ENCODE measurements around the gene VWCE. TPM values are rescaled to one million over a fixed set of nuclear protein-coding genes. Genes with fewer than 3 reads are reported as not detected.

VWCE gene
- total and polyA plus RNA-seq, 2 donors = 2.4 to 11.5 TPM

DNA sequence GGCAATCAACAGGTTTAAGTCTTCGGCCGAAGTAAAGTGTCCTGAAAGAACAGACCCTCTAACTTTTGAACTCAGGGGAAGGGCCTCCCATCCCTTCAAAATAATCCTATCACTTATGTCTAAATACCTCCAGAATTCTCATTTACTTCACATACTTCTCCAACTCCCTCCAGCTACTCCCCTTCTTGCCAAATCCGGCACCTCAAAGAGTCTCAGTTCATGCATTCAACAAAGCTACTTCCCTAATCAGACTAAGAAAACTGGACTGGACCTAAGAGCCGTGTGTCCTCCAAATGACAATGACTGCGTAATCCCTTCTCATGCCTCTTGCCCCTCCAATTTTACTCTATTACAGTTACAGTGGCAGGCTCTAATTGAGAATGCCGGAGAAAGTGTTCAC lies 36.5 kb upstream of the VWCE start:
- peak overlapping the region; percentile 80 to 84 for H3K4me3 ChIP-seq (ENCODE audit: low read length in 2 of 2)
- peaks cover 29 to 46% of the 10 kb centered on the region in 2 donors for H3K36me3 ChIP-seq (ENCODE audit: control insufficient read depth in 2 of 2, insufficient read depth in 2 of 2, low read length in 1 of 2)
- H3K27ac ChIP-seq (ENCODE audit: low read depth in 1 of 2, low read length in 1 of 2) = no peak overlapping the region
- no peaks in the 10 kb centered on the region for H3K27me3 ChIP-seq (ENCODE audit: control insufficient read depth in 2 of 2, insufficient read depth in 1 of 2, low read length in 1 of 2)
- H3K9me3 ChIP-seq (ENCODE audit: control insufficient read depth in 2 of 2, insufficient read depth in 1 of 2, low read length in 1 of 2) = no peaks in the 10 kb centered on the region
- WGBS = 89% methylated on average over 6 of the region's 6 CpGs
- H3K4me1 ChIP-seq (ENCODE audit: control insufficient read depth in 2 of 2, insufficient read depth in 2 of 2, low read length in 2 of 2) = peaks cover 13 to 41% of the 10 kb centered on the region in 2 donors
- DNase-seq (ENCODE audit: low read depth in 6 of 9, low spot score in 9 of 9) = no peak

DNA sequence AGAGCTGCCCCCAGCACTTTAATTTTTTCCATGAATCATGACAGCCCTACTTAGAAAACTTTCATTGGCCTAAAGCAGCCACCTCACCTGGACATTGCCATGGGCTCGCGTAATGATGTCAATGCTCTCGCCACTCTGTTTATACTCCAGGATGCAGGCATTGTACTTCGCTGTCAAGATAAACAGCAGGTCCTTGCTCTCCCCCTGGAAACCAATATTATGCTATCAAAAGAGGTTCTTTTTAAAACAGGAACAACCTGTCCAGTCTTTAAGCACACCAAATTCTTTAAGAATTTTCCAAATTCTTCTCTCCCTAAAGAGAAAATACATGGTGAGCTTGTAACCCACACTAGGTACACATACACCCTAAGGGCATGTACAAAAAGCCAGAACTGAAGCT lies 34.8 kb upstream of the VWCE start:
- Histone ChIP-seq H3K27ac (ENCODE audit: low read depth in 1 of 2, low read length in 1 of 2) (no peak overlapping the region), H3K36me3 (ENCODE audit: control insufficient read depth in 2 of 2, insufficient read depth in 2 of 2, low read length in 1 of 2) (peaks cover 45 to 63% of the 10 kb centered on the region in 2 donors), H3K4me3 (ENCODE audit: low read length in 2 of 2) (no peak overlapping the region), H3K27me3 (ENCODE audit: control insufficient read depth in 2 of 2, insufficient read depth in 1 of 2, low read length in 1 of 2) (no peaks in the 10 kb centered on the region), H3K9me3 (ENCODE audit: control insufficient read depth in 2 of 2, insufficient read depth in 1 of 2, low read length in 1 of 2) (no peaks in the 10 kb centered on the region), H3K4me1 (ENCODE audit: control insufficient read depth in 2 of 2, insufficient read depth in 2 of 2, low read length in 2 of 2) (peaks cover 10 to 28% of the 10 kb centered on the region in 2 donors)
- DNase-seq (ENCODE audit: low read depth in 6 of 9, low spot score in 9 of 9) = no peak
- WGBS = 98% methylated on average over 4 of the region's 4 CpGs

DNA sequence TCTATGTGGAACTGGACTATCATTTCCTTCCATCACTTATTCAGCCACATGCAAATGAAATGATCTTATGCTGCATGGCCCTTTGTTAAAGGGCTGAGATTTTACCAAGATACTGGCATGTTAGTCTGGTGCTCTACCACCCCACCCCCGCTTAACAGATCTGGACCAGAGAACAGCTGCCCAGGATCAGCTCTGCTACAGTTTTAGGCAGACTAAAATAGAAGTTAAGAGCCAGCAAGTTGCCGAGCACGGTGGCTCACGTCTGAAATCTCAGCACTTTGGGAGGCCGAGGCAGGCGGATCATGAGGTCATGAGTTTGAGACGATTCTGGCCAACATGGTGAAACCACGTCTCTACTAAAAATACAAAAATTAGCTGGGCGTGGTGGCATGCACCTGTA lies 33.2 kb upstream of the VWCE start:
- H3K36me3 ChIP-seq (ENCODE audit: control insufficient read depth in 2 of 2, insufficient read depth in 2 of 2, low read length in 1 of 2) = peaks cover 57 to 76% of the 10 kb centered on the region in 2 donors
- peaks cover 10 to 15% of the 10 kb centered on the region in 2 donors for H3K4me1 ChIP-seq (ENCODE audit: control insufficient read depth in 2 of 2, insufficient read depth in 2 of 2, low read length in 2 of 2)
- H3K27ac ChIP-seq (ENCODE audit: low read depth in 1 of 2, low read length in 1 of 2) = no peak overlapping the region
- H3K4me3 ChIP-seq (ENCODE audit: low read length in 2 of 2) = no peak overlapping the region
- H3K9me3 ChIP-seq (ENCODE audit: control insufficient read depth in 2 of 2, insufficient read depth in 1 of 2, low read length in 1 of 2) = no peaks in the 10 kb centered on the region
- no peak for DNase-seq (ENCODE audit: low read depth in 6 of 9, low spot score in 9 of 9)
- WGBS = 97% methylated on average over 9 of the region's 9 CpGs
- no peaks in the 10 kb centered on the region for H3K27me3 ChIP-seq (ENCODE audit: control insufficient read depth in 2 of 2, insufficient read depth in 1 of 2, low read length in 1 of 2)

DNA sequence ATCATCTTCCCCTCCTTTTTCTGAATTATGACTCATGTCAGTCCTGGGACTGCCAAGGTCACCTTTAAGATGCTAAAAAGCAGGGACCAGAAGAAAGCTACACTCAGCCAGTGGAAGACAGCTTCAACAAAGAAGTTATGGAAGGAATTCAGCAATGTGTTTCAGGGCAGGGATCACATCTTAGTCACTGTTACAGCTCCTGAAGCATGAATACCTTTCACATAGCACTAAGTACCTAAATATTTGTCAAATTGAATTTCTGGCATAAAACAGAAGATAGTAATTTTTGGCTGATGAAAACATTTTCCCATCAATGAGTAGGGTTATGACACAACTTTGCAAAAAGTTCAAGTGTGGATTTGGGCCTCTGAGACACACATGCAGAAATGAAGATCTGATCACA lies 32.6 kb upstream of the VWCE start:
- H3K4me1 ChIP-seq (ENCODE audit: control insufficient read depth in 2 of 2, insufficient read depth in 2 of 2, low read length in 2 of 2) = peaks cover 10 to 13% of the 10 kb centered on the region in 2 donors
- H3K27me3 ChIP-seq (ENCODE audit: control insufficient read depth in 2 of 2, insufficient read depth in 1 of 2, low read length in 1 of 2) = no peaks in the 10 kb centered on the region
- DNase-seq (ENCODE audit: low read depth in 6 of 9, low spot score in 9 of 9) = no peak
- peaks cover 64 to 83% of the 10 kb centered on the region in 2 donors for H3K36me3 ChIP-seq (ENCODE audit: control insufficient read depth in 2 of 2, insufficient read depth in 2 of 2, low read length in 1 of 2)
- no peaks in the 10 kb centered on the region for H3K9me3 ChIP-seq (ENCODE audit: control insufficient read depth in 2 of 2, insufficient read depth in 1 of 2, low read length in 1 of 2)
- no peak overlapping the region for H3K4me3 ChIP-seq (ENCODE audit: low read length in 2 of 2)
- no peak overlapping the region for H3K27ac ChIP-seq (ENCODE audit: low read depth in 1 of 2, low read length in 1 of 2)

DNA sequence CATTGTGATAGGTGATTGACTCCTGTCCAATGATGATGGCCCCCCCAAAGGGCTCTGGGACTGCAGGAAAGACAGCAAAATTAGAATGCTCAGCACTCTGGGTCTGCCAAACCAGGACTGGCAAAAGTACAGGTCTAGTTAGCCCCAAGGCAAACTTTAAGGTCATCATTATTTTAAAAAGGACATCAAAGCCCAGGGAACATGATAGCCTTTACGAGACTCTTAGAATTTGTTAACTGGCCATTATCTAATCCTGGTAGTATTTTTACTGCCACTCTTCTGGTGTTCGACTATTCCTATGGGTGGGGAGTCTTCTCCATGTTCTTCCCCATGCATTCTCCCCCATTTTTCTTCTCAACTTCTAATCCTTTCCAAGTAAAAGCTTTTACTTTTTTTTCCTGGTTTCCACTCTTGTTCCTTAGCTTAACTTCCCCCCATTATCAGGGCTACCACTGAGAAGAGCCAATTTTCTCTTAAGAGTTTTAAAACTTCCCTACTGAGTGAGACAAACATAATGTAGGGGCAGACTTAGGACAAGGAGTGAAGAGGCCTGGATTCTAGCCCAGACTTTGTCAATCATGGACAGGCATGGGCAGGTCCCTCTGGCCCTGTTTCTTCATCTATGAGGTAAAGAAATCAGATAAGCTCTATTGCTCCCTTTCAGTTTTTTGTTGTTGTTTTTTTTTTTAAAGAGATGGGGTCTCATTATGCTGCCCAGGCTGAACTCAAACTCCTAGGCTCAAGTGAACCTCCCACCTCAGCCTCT lies 30.7 kb upstream of the VWCE start:
- Histone ChIP-seq H3K36me3 (ENCODE audit: control insufficient read depth in 2 of 2, insufficient read depth in 2 of 2, low read length in 1 of 2) (peaks cover 81 to 91% of the 10 kb centered on the region in 2 donors), H3K27ac (ENCODE audit: low read depth in 1 of 2, low read length in 1 of 2) (no peak overlapping the region)

DNA sequence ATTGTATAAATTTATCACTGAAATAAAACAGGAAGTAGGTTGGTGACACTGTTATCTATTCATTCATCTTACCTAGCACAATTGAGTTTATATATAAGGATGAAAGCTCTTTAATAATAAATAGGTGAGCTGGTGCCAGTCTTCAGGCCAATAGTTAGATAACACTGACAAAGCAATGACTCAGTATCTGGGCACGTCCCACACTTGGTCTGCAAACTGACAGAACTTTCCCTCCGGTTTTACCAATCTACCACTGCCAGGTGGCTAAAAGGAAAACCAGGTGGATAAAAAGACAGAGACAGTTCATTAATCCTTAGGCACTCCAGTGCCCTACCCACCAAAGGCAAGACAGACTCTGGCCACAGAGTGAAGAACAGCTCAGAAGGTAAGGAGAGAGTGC lies 20.1 kb upstream of the VWCE start:
- 97% methylated on average over 2 of the region's 2 CpGs for WGBS
- no peak for DNase-seq (ENCODE audit: low read depth in 6 of 9, low spot score in 9 of 9)
- H3K36me3 ChIP-seq (ENCODE audit: control insufficient read depth in 2 of 2, insufficient read depth in 2 of 2, low read length in 1 of 2) = peaks cover 60 to 85% of the 10 kb centered on the region in 2 donors
- no peak overlapping the region for H3K4me3 ChIP-seq (ENCODE audit: low read length in 2 of 2)
- no peaks in the 10 kb centered on the region for H3K4me1 ChIP-seq (ENCODE audit: control insufficient read depth in 2 of 2, insufficient read depth in 2 of 2, low read length in 2 of 2)
- H3K27me3 ChIP-seq (ENCODE audit: control insufficient read depth in 2 of 2, insufficient read depth in 1 of 2, low read length in 1 of 2) = no peaks in the 10 kb centered on the region
- no peak overlapping the region for H3K27ac ChIP-seq (ENCODE audit: low read depth in 1 of 2, low read length in 1 of 2)
- H3K9me3 ChIP-seq (ENCODE audit: control insufficient read depth in 2 of 2, insufficient read depth in 1 of 2, low read length in 1 of 2) = peaks cover 0 to 2% of the 10 kb centered on the region in 2 donors

More for the DNA sequence above, 30.7 kb upstream of the VWCE start:
- Histone ChIP-seq H3K4me1 (ENCODE audit: control insufficient read depth in 2 of 2, insufficient read depth in 2 of 2, low read length in 2 of 2) (no peaks in the 10 kb centered on the region), H3K27me3 (ENCODE audit: control insufficient read depth in 2 of 2, insufficient read depth in 1 of 2, low read length in 1 of 2) (no peaks in the 10 kb centered on the region), H3K4me3 (ENCODE audit: low read length in 2 of 2) (no peak overlapping the region), H3K9me3 (ENCODE audit: control insufficient read depth in 2 of 2, insufficient read depth in 1 of 2, low read length in 1 of 2) (no peaks in the 10 kb centered on the region)
- peak in 1 of 9 donors; percentile 23 for DNase-seq (ENCODE audit: low read depth in 6 of 9, low spot score in 9 of 9)
- WGBS = 96% methylated on average over 2 of the region's 2 CpGs

DNA sequence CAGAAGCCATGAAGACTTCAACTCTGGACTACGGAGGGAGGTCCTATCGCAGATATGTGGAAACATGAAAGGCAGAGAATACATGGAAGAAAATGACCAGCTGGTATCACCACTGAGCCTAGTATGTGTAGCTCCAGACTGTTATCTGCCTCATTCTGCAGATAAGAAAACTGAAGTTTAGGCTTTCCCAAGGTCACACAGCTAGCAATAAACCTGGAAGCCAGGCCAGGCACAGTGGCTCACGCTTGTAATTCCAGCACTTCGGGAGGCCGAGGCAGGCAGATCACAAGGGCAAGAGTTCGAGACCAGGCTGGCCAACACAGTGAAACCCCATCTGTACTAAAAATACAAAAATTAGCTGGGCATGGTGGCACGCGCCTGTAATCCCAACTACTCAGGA lies 15.6 kb upstream of the VWCE start:
- no peak overlapping the region for H3K27ac ChIP-seq (ENCODE audit: low read depth in 1 of 2, low read length in 1 of 2)
- no peak overlapping the region for H3K4me3 ChIP-seq (ENCODE audit: low read length in 2 of 2)
- peaks cover 92 to 93% of the 10 kb centered on the region in 2 donors for H3K36me3 ChIP-seq (ENCODE audit: control insufficient read depth in 2 of 2, insufficient read depth in 2 of 2, low read length in 1 of 2)
- no peaks in the 10 kb centered on the region for H3K4me1 ChIP-seq (ENCODE audit: control insufficient read depth in 2 of 2, insufficient read depth in 2 of 2, low read length in 2 of 2)
- H3K27me3 ChIP-seq (ENCODE audit: control insufficient read depth in 2 of 2, insufficient read depth in 1 of 2, low read length in 1 of 2) = no peaks in the 10 kb centered on the region
- peaks cover 0 to 2% of the 10 kb centered on the region in 2 donors for H3K9me3 ChIP-seq (ENCODE audit: control insufficient read depth in 2 of 2, insufficient read depth in 1 of 2, low read length in 1 of 2)
- DNase-seq (ENCODE audit: low read depth in 6 of 9, low spot score in 9 of 9) = no peak
- WGBS = 97% methylated on average over 8 of the region's 8 CpGs

DNA sequence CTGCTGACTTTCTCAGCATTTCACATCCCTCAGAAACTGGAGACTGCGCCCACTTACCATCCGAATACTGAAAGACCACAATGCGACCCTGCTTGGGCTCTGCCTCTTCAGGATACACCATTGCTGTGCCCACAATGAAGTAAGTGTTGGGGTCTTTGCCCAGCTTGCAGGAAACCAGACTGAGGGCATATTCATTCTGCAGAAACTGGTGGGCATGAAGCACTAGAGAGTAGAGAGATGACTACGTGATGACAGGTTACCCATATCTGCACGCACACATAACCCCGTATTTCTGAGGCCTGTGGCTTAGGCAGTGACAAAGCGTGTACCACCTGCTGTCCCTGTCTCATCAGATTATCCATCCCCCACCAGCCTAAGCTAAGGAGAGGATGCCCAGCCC lies 14.6 kb upstream of the VWCE start:
- DNase-seq (ENCODE audit: low read depth in 6 of 9, low spot score in 9 of 9) = no peak
- WGBS = 98% methylated on average over 7 of the region's 7 CpGs
- peaks cover 0 to 2% of the 10 kb centered on the region in 2 donors for H3K9me3 ChIP-seq (ENCODE audit: control insufficient read depth in 2 of 2, insufficient read depth in 1 of 2, low read length in 1 of 2)

DNA sequence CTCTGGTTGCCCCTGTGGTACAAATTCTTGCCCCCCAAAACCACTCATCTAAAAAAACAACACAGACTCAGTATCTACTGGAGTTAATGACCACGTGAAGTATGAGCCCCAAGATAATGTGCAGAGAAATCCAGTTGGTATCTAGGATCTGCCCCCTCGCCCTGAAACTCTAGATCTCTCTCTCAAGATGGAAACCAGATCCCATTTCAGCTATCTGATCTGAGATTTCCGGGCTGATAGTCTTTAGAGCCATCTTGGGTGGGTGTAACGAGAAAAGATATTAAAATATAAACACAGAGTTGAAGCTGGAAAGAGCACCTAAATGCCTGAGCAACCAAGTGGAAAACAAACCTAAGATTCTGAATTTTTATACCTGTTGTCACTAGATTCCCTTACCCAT lies 14.0 kb upstream of the VWCE start:
- 95% methylated on average over 4 of the region's 4 CpGs for WGBS
- peaks cover 90 to 95% of the 10 kb centered on the region in 2 donors for H3K36me3 ChIP-seq (ENCODE audit: control insufficient read depth in 2 of 2, insufficient read depth in 2 of 2, low read length in 1 of 2)
- DNase-seq (ENCODE audit: low read depth in 6 of 9, low spot score in 9 of 9) = no peak
- H3K27ac ChIP-seq (ENCODE audit: low read depth in 1 of 2, low read length in 1 of 2) = no peak overlapping the region
- H3K27me3 ChIP-seq (ENCODE audit: control insufficient read depth in 2 of 2, insufficient read depth in 1 of 2, low read length in 1 of 2) = no peaks in the 10 kb centered on the region
- no peaks in the 10 kb centered on the region for H3K4me1 ChIP-seq (ENCODE audit: control insufficient read depth in 2 of 2, insufficient read depth in 2 of 2, low read length in 2 of 2)
- no peak overlapping the region for H3K4me3 ChIP-seq (ENCODE audit: low read length in 2 of 2)
- peaks cover 0 to 2% of the 10 kb centered on the region in 2 donors for H3K9me3 ChIP-seq (ENCODE audit: control insufficient read depth in 2 of 2, insufficient read depth in 1 of 2, low read length in 1 of 2)

More for the DNA sequence above, 14.6 kb upstream of the VWCE start:
- Histone ChIP-seq H3K27me3 (ENCODE audit: control insufficient read depth in 2 of 2, insufficient read depth in 1 of 2, low read length in 1 of 2) (no peaks in the 10 kb centered on the region), H3K4me3 (ENCODE audit: low read length in 2 of 2) (no peak overlapping the region), H3K36me3 (ENCODE audit: control insufficient read depth in 2 of 2, insufficient read depth in 2 of 2, low read length in 1 of 2) (peaks cover 91 to 95% of the 10 kb centered on the region in 2 donors), H3K4me1 (ENCODE audit: control insufficient read depth in 2 of 2, insufficient read depth in 2 of 2, low read length in 2 of 2) (no peaks in the 10 kb centered on the region), H3K27ac (ENCODE audit: low read depth in 1 of 2, low read length in 1 of 2) (no peak overlapping the region)

Measured in thymus (tissue), 11 donors.